Activated naive CD4-positive, alpha-beta T cell (primary cell): ENCODE data around the gene CPNE4.

Source experiments
- DNase-seq, 4 experiments: peaks; one replicate each; lab custom pipeline; 2025; lab: John Stamatoyannopoulos, UW

The CPNE4 gene

GRCh38 chr3:131880948-131881347 is 153.9 kb downstream of the CPNE4 start:
- DNase-seq: no peak

GRCh38 chr3:131868203-131868602 is 166.6 kb downstream of the CPNE4 start:
- DNase-seq: no peak

- DNase-seq: no peak
These were observed 178.6 kb downstream of the CPNE4 start for GRCh38 chr3:131856171-131856570.

- DNase-seq: no peak
These were observed 184.6 kb downstream of the CPNE4 start for GRCh38 chr3:131850223-131850622.

- no peak for DNase-seq
These were observed 185.2 kb downstream of the CPNE4 start for GRCh38 chr3:131849616-131850015.

- no peak for DNase-seq
These were observed 186.8 kb downstream of the CPNE4 start for GRCh38 chr3:131847966-131848510.

- DNase-seq: no peak
These were observed 188.4 kb downstream of the CPNE4 start for GRCh38 chr3:131846296-131846924.

- DNase-seq: no peak
These were observed 191.6 kb downstream of the CPNE4 start for GRCh38 chr3:131843174-131843573.

GRCh38 chr3:131840156-131840797 is 194.5 kb downstream of the CPNE4 start:
- DNase-seq: no peak

GRCh38 chr3:131835906-131836305 is 198.9 kb downstream of the CPNE4 start:
- DNase-seq: no peak

- no peak for DNase-seq
These were observed 203.2 kb downstream of the CPNE4 start for GRCh38 chr3:131831608-131832007.

- DNase-seq: no peak
These were observed 213.5 kb downstream of the CPNE4 start for GRCh38 chr3:131821191-131821762.

- no peak for DNase-seq
These were observed 215.3 kb downstream of the CPNE4 start for GRCh38 chr3:131819381-131820055.

- DNase-seq: no peak
These were observed 222.4 kb downstream of the CPNE4 start for GRCh38 chr3:131812433-131812832.

GRCh38 chr3:131811481-131811880 is 223.3 kb downstream of the CPNE4 start:
- DNase-seq: no peak

- DNase-seq: no peak
These were observed 227.0 kb downstream of the CPNE4 start for GRCh38 chr3:131807822-131808221.

GRCh38 chr3:131806736-131807135 is 228.1 kb downstream of the CPNE4 start:
- no peak for DNase-seq

GRCh38 chr3:131804565-131805133 is 230.2 kb downstream of the CPNE4 start:
- DNase-seq: no peak

GRCh38 chr3:131803113-131803512 is 231.7 kb downstream of the CPNE4 start:
- no peak for DNase-seq

- no peak for DNase-seq
These were observed 232.8 kb downstream of the CPNE4 start for GRCh38 chr3:131802029-131802428.

- DNase-seq: no peak
These were observed 233.2 kb downstream of the CPNE4 start for GRCh38 chr3:131801566-131801965.

GRCh38 chr3:131797776-131798175 is 237.0 kb downstream of the CPNE4 start:
- DNase-seq: no peak
